ENCODE results near the gene UBE2J1. TPM values are rescaled to one million over a fixed set of nuclear protein-coding genes. Genes with fewer than 3 reads are reported as not detected.

The UBE2J1 gene
- total and polyA plus RNA-seq, 9 of the 15 experiments (the other 6 are each of a cell fraction or from before 2014, with no cell fraction given) = 11.6 to 32.6 (median 22.0) TPM

DNA sequence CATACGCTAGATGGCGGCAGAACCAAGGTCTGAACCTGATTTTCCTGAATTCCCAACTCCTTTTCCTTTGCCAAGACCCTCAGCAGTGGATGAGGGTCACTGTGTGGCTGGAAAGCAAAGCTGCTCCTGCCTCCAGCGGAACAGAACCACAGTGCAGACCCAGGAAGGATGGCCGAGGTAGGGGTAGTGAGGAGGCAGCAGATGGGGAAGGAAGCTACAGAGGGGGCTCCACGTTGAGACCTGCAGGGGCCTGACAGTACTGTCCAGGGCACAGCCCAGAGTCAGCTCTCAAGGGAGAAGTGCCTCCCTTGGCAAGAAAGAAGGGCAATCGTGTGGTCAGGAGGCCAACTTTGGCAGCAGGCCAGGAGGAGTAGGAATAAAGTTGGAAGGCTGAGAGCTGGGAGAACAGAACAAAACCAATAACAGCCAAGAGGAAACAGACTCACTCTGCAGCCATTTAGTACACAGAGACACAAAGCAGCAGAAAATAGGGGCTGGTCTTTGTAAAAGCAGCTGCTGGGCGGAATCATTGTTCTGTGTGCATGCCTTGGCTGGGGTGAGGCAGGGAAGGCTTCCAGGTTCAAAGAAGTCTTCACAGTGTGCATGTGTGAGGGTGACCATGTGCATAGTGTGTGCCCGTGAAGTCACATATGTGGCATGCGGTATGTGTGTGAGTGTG, 40.5 kb downstream of the UBE2J1 start:
- no peak overlapping the region for H3K4me2 ChIP-seq (ENCODE audit: insufficient read depth, low read length)
- in situ Hi-C loops (cut with MboI) (no loop called here), intact Hi-C loops (cut with micrococcal nuclease) (loop anchor here (1.0 to 5.0 kb wide), 3 partner anchors 56 to 300 kb away; partner anchors contain the start of gene ANKRD6)
- CTCF ChIA-PET (ENCODE audit: low intra/inter-chr PET ratio) = interaction anchor here (1.4 kb wide), 1 partner anchor 58 kb away, joined by 3 read pairs; no protein-coding TSS in a partner anchor
- POLR2A ChIA-PET = interaction anchor here (1.3 to 1.4 kb wide), 2 partner anchors 10 to 39 kb away, joined by 6 to 7 read pairs; no protein-coding TSS in a partner anchor
- H3K27ac ChIP-seq (ENCODE audit: extremely low read depth, low read depth, low read length) = no peak overlapping the region
- no peak overlapping the region for H3K4me3 ChIP-seq
- H3K9me1 ChIP-seq (ENCODE audit: control insufficient read depth, insufficient read depth, low read length) = no peaks in the 10 kb centered on the region
- BruUV-seq (replicated peaks) = no TSS peak
- no peaks in the 10 kb centered on the region for H3K9me3 ChIP-seq (replicated peaks; ENCODE audit: control insufficient read depth, insufficient read depth, low read depth, low read length)
- 0 out of 2 replicates have a peak overlapping the region, but pooled peaks have one; percentile 28 for H2AFZ ChIP-seq (ENCODE audit: low read depth, low read length)
- H4K20me1 ChIP-seq (replicated peaks; ENCODE audit: control insufficient read depth, insufficient read depth, low read length) = no peaks in the 10 kb centered on the region
- peaks cover 0 to 11% of the 10 kb centered on the region in 2 experiments; a peak in 1 of 5 replicates for H3K27me3 ChIP-seq (ENCODE audit: control insufficient read depth in 2 of 2, insufficient read depth in 2 of 2, low read length in 2 of 2)
- H3K9ac ChIP-seq (ENCODE audit: insufficient read depth in 1 of 2, low read depth in 2 of 2, low read length in 2 of 2) = no peak overlapping the region; a peak in 1 of 4 replicates
- no peak for FAIRE-seq
- H3K79me2 ChIP-seq (ENCODE audit: control insufficient read depth, insufficient read depth, low read length) = no peaks in the 10 kb centered on the region
- peaks cover 0 to 2% of the 10 kb centered on the region in 2 experiments; a peak in 1 of 5 replicates for H3K4me1 ChIP-seq (replicated peaks in 1 of 2; ENCODE audit: control insufficient read depth in 2 of 2, insufficient read depth in 2 of 2, low read length in 2 of 2)
- no peaks in the 10 kb centered on the region for H3K36me3 ChIP-seq (ENCODE audit: control insufficient read depth, insufficient read depth, low read length)
- peak in 1 of 4 experiments; percentile 23 for DNase-seq (ENCODE audit: extremely low read depth in 1 of 4, low spot score in 3 of 4)
- 24% methylated on average over 9 of the region's 9 CpGs for WGBS (ENCODE audit: insufficient coverage, low coverage, missing lambda C conversion rate)
- peak; percentile 71 for ATAC-seq
- TF ChIP-seq NFIC (IDR thresholded peaks at IDR 0.05) = peak; percentile 88
- TF ChIP-seq, protein P1, sequence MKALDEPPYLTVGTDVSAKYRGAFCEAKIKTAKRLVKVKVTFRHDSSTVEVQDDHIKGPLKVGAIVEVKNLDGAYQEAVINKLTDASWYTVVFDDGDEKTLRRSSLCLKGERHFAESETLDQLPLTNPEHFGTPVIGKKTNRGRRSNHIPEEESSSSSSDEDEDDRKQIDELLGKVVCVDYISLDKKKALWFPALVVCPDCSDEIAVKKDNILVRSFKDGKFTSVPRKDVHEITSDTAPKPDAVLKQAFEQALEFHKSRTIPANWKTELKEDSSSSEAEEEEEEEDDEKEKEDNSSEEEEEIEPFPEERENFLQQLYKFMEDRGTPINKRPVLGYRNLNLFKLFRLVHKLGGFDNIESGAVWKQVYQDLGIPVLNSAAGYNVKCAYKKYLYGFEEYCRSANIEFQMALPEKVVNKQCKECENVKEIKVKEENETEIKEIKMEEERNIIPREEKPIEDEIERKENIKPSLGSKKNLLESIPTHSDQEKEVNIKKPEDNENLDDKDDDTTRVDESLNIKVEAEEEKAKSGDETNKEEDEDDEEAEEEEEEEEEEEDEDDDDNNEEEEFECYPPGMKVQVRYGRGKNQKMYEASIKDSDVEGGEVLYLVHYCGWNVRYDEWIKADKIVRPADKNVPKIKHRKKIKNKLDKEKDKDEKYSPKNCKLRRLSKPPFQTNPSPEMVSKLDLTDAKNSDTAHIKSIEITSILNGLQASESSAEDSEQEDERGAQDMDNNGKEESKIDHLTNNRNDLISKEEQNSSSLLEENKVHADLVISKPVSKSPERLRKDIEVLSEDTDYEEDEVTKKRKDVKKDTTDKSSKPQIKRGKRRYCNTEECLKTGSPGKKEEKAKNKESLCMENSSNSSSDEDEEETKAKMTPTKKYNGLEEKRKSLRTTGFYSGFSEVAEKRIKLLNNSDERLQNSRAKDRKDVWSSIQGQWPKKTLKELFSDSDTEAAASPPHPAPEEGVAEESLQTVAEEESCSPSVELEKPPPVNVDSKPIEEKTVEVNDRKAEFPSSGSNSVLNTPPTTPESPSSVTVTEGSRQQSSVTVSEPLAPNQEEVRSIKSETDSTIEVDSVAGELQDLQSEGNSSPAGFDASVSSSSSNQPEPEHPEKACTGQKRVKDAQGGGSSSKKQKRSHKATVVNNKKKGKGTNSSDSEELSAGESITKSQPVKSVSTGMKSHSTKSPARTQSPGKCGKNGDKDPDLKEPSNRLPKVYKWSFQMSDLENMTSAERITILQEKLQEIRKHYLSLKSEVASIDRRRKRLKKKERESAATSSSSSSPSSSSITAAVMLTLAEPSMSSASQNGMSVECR (CRISPR knock-in tag; IDR thresholded peaks at IDR 0.05) = no peak
- TF ChIP-seq, protein P2, sequence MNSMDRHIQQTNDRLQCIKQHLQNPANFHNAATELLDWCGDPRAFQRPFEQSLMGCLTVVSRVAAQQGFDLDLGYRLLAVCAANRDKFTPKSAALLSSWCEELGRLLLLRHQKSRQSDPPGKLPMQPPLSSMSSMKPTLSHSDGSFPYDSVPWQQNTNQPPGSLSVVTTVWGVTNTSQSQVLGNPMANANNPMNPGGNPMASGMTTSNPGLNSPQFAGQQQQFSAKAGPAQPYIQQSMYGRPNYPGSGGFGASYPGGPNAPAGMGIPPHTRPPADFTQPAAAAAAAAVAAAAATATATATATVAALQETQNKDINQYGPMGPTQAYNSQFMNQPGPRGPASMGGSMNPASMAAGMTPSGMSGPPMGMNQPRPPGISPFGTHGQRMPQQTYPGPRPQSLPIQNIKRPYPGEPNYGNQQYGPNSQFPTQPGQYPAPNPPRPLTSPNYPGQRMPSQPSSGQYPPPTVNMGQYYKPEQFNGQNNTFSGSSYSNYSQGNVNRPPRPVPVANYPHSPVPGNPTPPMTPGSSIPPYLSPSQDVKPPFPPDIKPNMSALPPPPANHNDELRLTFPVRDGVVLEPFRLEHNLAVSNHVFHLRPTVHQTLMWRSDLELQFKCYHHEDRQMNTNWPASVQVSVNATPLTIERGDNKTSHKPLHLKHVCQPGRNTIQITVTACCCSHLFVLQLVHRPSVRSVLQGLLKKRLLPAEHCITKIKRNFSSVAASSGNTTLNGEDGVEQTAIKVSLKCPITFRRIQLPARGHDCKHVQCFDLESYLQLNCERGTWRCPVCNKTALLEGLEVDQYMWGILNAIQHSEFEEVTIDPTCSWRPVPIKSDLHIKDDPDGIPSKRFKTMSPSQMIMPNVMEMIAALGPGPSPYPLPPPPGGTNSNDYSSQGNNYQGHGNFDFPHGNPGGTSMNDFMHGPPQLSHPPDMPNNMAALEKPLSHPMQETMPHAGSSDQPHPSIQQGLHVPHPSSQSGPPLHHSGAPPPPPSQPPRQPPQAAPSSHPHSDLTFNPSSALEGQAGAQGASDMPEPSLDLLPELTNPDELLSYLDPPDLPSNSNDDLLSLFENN (IDR thresholded peaks at IDR 0.05; ENCODE audit: low read depth in 2 of 2, low read length in 2 of 2) = no peak
- TF ChIP-seq MCM7 (IDR thresholded peaks at IDR 0.05) = no peak
- peak; percentile 47 to 69 for TF ChIP-seq RAD21 (CRISPR knock-in tag; conservative IDR thresholded peaks at IDR 0.05 in 1 of 2, IDR thresholded peaks at IDR 0.05 in 1 of 2)
- TF ChIP-seq MTA3 (IDR thresholded peaks at IDR 0.05; ENCODE audit: borderline replicate concordance) = 0 out of 2 replicates have a peak, but pooled peaks have one; percentile 21
- TF ChIP-seq ARID2 (IDR thresholded peaks at IDR 0.05) = 0 out of 2 replicates have a peak, but pooled peaks have one; percentile 36
- peak; percentile 68 for TF ChIP-seq CC2D1A (IDR thresholded peaks at IDR 0.05)
- no peak for TF ChIP-seq EZH2 (IDR thresholded peaks at IDR 0.05; ENCODE audit: borderline replicate concordance, low read depth, low read length)
